Measurements from ENCODE around the gene CDH5. TPM values are rescaled to one million over a fixed set of nuclear protein-coding genes. Genes with fewer than 3 reads are reported as not detected.

CDH5 gene
- total RNA-seq, 1 donor from 2014 or later, result not detected

DNA sequence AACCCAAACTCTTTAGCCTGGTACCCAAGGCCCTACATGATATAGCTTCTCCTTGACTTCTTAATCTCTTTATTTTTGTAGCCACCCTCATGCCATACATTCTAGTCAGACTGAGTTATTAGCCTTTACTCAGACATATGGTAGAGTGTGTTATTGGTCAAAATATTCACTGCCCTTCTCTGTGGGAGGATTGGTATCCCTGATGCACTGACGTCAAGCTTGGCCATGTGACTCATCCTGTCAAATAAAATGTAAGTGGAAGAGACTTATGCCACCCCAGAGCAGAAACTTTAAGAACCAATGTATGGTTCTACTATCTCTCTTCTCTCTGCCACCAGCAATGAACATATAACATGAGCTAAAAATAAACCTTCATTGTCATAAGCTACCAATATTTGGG is 48.4 kb downstream of the CDH5 start:
- Histone ChIP-seq H3K4me2 (no peak overlapping the region), H3K9me3 (ENCODE audit: low read depth) (no peaks in the 10 kb centered on the region), H3K4me1 (peaks cover 7% of the 10 kb centered on the region), H3F3A (ENCODE audit: low read depth) (peaks cover 10% of the 10 kb centered on the region), H3K9ac (no peak overlapping the region), H3K27ac (no peak overlapping the region), H3K27me3 (no peaks in the 10 kb centered on the region), H2AFZ (replicated peaks) (no peak overlapping the region), H3K4me3 (no peak overlapping the region), H3K36me3 (no peaks in the 10 kb centered on the region), H4K20me1 (ENCODE audit: low read depth) (no peaks in the 10 kb centered on the region), H3K79me2 (ENCODE audit: low read depth) (no peaks in the 10 kb centered on the region)
- peaks cover 2% of the 10 kb centered on the region for H3K4me1 Mint-ChIP-seq
- H3K36me3 Mint-ChIP-seq, result peaks cover 2% of the 10 kb centered on the region
- H3K9me3 Mint-ChIP-seq, result peaks cover 13% of the 10 kb centered on the region
- no peak overlapping the region for H3K4me3 Mint-ChIP-seq
- DNase-seq (ENCODE audit: low spot score), result no peak
- peaks cover 8% of the 10 kb centered on the region for H3K27me3 Mint-ChIP-seq (ENCODE audit: insufficient read depth, low read depth)
- no peak overlapping the region for H3K27ac Mint-ChIP-seq
- no peak for TF ChIP-seq EZH2 (IDR thresholded peaks at IDR 0.05)

DNA sequence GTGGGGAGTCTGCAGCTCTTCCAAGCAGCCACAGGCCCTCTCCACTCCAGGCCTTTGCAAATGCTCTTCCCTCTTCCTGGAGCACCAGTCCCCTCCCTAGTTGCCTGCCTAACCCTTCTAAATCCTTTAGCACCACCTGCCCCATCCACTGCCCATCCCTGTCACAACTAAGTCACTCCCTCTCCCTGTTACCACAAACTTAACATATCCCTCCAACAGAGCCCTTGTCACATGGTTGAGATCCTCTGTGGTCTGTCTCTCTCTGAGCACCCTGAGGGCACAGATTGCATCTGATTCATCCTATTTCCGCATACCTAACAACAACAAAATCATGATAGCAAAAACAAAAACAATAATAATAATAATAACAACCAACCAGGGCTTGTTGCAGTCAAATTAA is 49.6 kb downstream of the CDH5 start:
- no peak for TF ChIP-seq EZH2phosphoT487 (IDR thresholded peaks at IDR 0.05)
- TF ChIP-seq, protein P1, sequence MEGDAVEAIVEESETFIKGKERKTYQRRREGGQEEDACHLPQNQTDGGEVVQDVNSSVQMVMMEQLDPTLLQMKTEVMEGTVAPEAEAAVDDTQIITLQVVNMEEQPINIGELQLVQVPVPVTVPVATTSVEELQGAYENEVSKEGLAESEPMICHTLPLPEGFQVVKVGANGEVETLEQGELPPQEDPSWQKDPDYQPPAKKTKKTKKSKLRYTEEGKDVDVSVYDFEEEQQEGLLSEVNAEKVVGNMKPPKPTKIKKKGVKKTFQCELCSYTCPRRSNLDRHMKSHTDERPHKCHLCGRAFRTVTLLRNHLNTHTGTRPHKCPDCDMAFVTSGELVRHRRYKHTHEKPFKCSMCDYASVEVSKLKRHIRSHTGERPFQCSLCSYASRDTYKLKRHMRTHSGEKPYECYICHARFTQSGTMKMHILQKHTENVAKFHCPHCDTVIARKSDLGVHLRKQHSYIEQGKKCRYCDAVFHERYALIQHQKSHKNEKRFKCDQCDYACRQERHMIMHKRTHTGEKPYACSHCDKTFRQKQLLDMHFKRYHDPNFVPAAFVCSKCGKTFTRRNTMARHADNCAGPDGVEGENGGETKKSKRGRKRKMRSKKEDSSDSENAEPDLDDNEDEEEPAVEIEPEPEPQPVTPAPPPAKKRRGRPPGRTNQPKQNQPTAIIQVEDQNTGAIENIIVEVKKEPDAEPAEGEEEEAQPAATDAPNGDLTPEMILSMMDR (IDR thresholded peaks at IDR 0.05), result no peak
- TF ChIP-seq EZH2 (IDR thresholded peaks at IDR 0.05), result no peak
- H3K9me3 Mint-ChIP-seq, result peaks cover 13% of the 10 kb centered on the region
- no peaks in the 10 kb centered on the region for H3K79me2 ChIP-seq (ENCODE audit: low read depth)
- peaks cover 2% of the 10 kb centered on the region for H3K36me3 Mint-ChIP-seq
- H4K20me1 ChIP-seq (ENCODE audit: low read depth), result no peaks in the 10 kb centered on the region
- H3K4me3 Mint-ChIP-seq, result no peak overlapping the region
- H3F3A ChIP-seq (ENCODE audit: low read depth), result peaks cover 10% of the 10 kb centered on the region
- H3K4me1 ChIP-seq, result peaks cover 7% of the 10 kb centered on the region
- H3K9me3 ChIP-seq (ENCODE audit: low read depth), result no peaks in the 10 kb centered on the region
- peaks cover 2% of the 10 kb centered on the region for H3K4me1 Mint-ChIP-seq
- peaks cover 11% of the 10 kb centered on the region for H3K27me3 Mint-ChIP-seq (ENCODE audit: insufficient read depth, low read depth)
- no peak overlapping the region for H2AFZ ChIP-seq (replicated peaks)
- no peak overlapping the region for H3K27ac ChIP-seq
- DNase-seq (ENCODE audit: low spot score), result no peak
- no peak overlapping the region for H3K27ac Mint-ChIP-seq
- no peaks in the 10 kb centered on the region for H3K36me3 ChIP-seq
- H3K4me3 ChIP-seq, result no peak overlapping the region
- H3K4me2 ChIP-seq, result no peak overlapping the region
- no peak overlapping the region for H3K9ac ChIP-seq
- H3K27me3 ChIP-seq, result peaks cover 10% of the 10 kb centered on the region

DNA sequence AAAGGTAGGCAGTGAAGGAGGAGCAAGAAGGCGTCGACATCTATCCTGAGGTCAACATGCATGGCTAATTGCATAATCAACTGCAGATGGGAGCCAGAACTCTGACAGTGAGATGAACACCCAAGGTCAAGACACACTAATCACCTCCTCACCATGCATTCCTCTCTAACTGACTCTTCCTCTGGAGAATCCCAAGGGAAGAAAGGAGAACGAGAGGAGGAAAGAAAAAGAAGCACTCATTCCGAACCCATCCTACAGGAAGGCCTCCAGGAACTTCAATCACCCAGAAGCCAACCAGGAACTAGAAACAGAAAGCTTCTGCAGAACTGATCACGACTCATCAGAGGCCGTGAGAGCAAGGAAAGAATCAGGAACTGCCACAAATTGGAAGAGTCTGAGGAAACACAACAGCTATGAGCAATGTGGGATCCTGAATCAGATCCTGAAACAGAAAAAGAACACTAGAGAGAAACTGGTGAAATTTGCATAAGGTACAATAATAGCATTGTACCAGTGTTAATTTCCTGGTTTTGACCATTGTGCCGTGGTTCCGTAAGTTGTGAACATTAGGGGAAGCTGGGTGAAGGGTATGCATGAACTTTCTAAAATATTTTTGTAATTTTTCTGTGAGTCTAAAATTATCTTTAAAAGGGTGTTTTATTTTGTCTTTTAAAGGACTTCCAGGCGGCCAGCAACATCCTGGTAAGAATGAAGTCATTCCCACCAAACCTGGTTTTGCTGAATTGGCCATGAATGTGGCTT is 50.6 kb downstream of the CDH5 start:
- Histone ChIP-seq H3K9me3 (ENCODE audit: low read depth) (no peaks in the 10 kb centered on the region), H2AFZ (replicated peaks) (no peak overlapping the region), H3K4me3 (no peak overlapping the region), H4K20me1 (ENCODE audit: low read depth) (no peaks in the 10 kb centered on the region), H3K4me2 (no peak overlapping the region), H3K79me2 (ENCODE audit: low read depth) (no peaks in the 10 kb centered on the region), H3K4me1 (peaks cover 7% of the 10 kb centered on the region), H3K36me3 (no peaks in the 10 kb centered on the region), H3K27me3 (peaks cover 18% of the 10 kb centered on the region), H3F3A (ENCODE audit: low read depth) (peaks cover 10% of the 10 kb centered on the region), H3K9ac (no peak overlapping the region), H3K27ac (no peak overlapping the region)
- TF ChIP-seq EZH2 (IDR thresholded peaks at IDR 0.05) (no peak), EZH2phosphoT487 (IDR thresholded peaks at IDR 0.05) (no peak)
- TF ChIP-seq, protein P1 (IDR thresholded peaks at IDR 0.05), result no peak
- Mint-ChIP-seq H3K9me3 (peaks cover 10% of the 10 kb centered on the region), H3K36me3 (peaks cover 2% of the 10 kb centered on the region), H3K27me3 (ENCODE audit: insufficient read depth, low read depth) (peaks cover 15% of the 10 kb centered on the region), H3K4me1 (peaks cover 2% of the 10 kb centered on the region), H3K27ac (no peak overlapping the region), H3K4me3 (no peak overlapping the region)
- DNase-seq (ENCODE audit: low spot score), result no peak

Measured in neural progenitor cell (in vitro differentiated cells).